Sigmoid colon (tissue), 4 donors: ENCODE measurements around the gene TRPM3.

Experiments used
- CTCF ChIP-seq, 4 experiments: fragments of 450-650 bp in 3 of 4; fragments of 200-600 bp in 1 of 4; IDR thresholded peaks; one replicate each; pipeline ENCODE4 v1.5.1; 2016 to 2019; ENCODE audit warnings: antibody characterized with exemption in 4 of 4, mild to moderate bottlenecking in 3 of 4, moderate library complexity in 2 of 4
- EP300 ChIP-seq, 4 donors: sonication (generic); formaldehyde crosslinking; IDR thresholded peaks; one replicate each; pipeline ENCODE4 v1.6.1; 2017; ENCODE audit warnings: antibody characterized with exemption in 4 of 4

- TF ChIP-seq CTCF (IDR thresholded peaks at IDR 0.05) (no peak), EP300 (IDR thresholded peaks at IDR 0.05) (no peak)
These were observed 132.9 kb downstream of the TRPM3 start for GRCh38 chr9:70988551-70988950.
